KMS-11 (cell line): Measurements from ENCODE around the gene CSPG5.

ENCODE experiments used
- H2AFZ ChIP-seq: fragments of 200-600 bp; sonication (generic); 2 replicates; pipeline ENCODE4 v1.6.1; 2016; ENCODE audit warnings: antibody characterized with exemption, mixed run types, low read depth
- H3K27ac ChIP-seq: fragments of 200-600 bp; sonication (generic); 2 replicates; pipeline ENCODE4 v1.6.1; 2016; ENCODE audit warnings: mild to moderate bottlenecking, mixed run types
- H3K27me3 ChIP-seq: fragments of 200-600 bp; sonication (generic); 2 replicates; pipeline ENCODE4 v1.6.1; 2017; ENCODE audit warnings: mild to moderate bottlenecking, low read depth, mixed run types, moderate library complexity; ENCODE audit not compliant: insufficient read depth
- H3K36me3 ChIP-seq: fragments of 200-600 bp; sonication (generic); 2 replicates; pipeline ENCODE4 v1.6.1; 2017; ENCODE audit warnings: mild to moderate bottlenecking, mixed run types; ENCODE audit not compliant: insufficient read depth
- H3K4me1 ChIP-seq: fragments of 200-600 bp; sonication (generic); 2 replicates; pipeline ENCODE4 v1.6.1; 2016; ENCODE audit warnings: mild to moderate bottlenecking, low read depth, mixed run types; ENCODE audit not compliant: poor library complexity, severe bottlenecking
- H3K4me2 ChIP-seq: fragments of 200-600 bp; sonication (generic); 2 replicates; pipeline ENCODE4 v1.7.0; 2016; ENCODE audit warnings: mild to moderate bottlenecking, mixed run types
- H3K4me3 ChIP-seq: fragments of 200-600 bp; sonication (generic); IDR thresholded peaks from 2 replicates; pipeline ENCODE4 v1.6.1; 2017; ENCODE audit warnings: low read depth, low read length, mixed read lengths; ENCODE audit not compliant: insufficient read depth
- H3K79me2 ChIP-seq: fragments of 200-600 bp; sonication (generic); 2 replicates; pipeline ENCODE4 v1.6.1; 2016; ENCODE audit warnings: low read depth, mixed run types; ENCODE audit not compliant: insufficient read depth
- H3K9ac ChIP-seq: fragments of 200-600 bp; sonication (generic); 2 replicates; pipeline ENCODE4 v1.6.1; 2016; ENCODE audit warnings: mild to moderate bottlenecking, mixed run types
- H4K20me1 ChIP-seq: fragments of 200-600 bp; sonication (generic); 2 replicates; pipeline ENCODE4 v1.6.1; 2016; ENCODE audit warnings: mild to moderate bottlenecking, mixed run types; ENCODE audit not compliant: insufficient read depth
- CTCF ChIP-seq: fragments of 200-600 bp; sonication (generic); conservative IDR thresholded peaks from 2 replicates; pipeline ENCODE4 v1.6.1; 2017; ENCODE audit warnings: low read depth, mild to moderate bottlenecking, antibody characterized with exemption, low read length, moderate library complexity, mixed read lengths

Gene CSPG5

GRCh38 chr3:47565734-47566550, 12.7 kb downstream of the CSPG5 start:
- no peaks in the 10 kb centered on the region for H3K4me1 ChIP-seq
- H4K20me1 ChIP-seq: no peaks in the 10 kb centered on the region
- H3K79me2 ChIP-seq: no peaks in the 10 kb centered on the region
- no peaks in the 10 kb centered on the region for H3K36me3 ChIP-seq
- TF ChIP-seq CTCF: no peak
- no peak overlapping the region for H3K4me2 ChIP-seq
- H2AFZ ChIP-seq: no peak overlapping the region
- H3K4me3 ChIP-seq: no peak overlapping the region
- H3K27ac ChIP-seq: no peak overlapping the region
- no peak overlapping the region for H3K9ac ChIP-seq
- no peaks in the 10 kb centered on the region for H3K27me3 ChIP-seq

GRCh38 chr3:47556351-47556750, 22.3 kb downstream of the CSPG5 start:
- Histone ChIP-seq H3K9ac (no peak overlapping the region), H3K27ac (no peak overlapping the region), H3K4me3 (no peak overlapping the region), H3K79me2 (no peaks in the 10 kb centered on the region), H3K4me2 (no peak overlapping the region), H3K4me1 (no peaks in the 10 kb centered on the region), H4K20me1 (no peaks in the 10 kb centered on the region), H3K27me3 (no peaks in the 10 kb centered on the region), H3K36me3 (no peaks in the 10 kb centered on the region), H2AFZ (no peak overlapping the region)
- TF ChIP-seq CTCF: no peak

GRCh38 chr3:47554335-47554734, 24.3 kb downstream of the CSPG5 start:
- no peak overlapping the region for H2AFZ ChIP-seq

GRCh38 chr3:47553407-47553806, 25.3 kb downstream of the CSPG5 start:
- no peaks in the 10 kb centered on the region for H3K4me1 ChIP-seq
- no peak overlapping the region for H3K4me3 ChIP-seq
- no peaks in the 10 kb centered on the region for H3K79me2 ChIP-seq
- H3K27me3 ChIP-seq: no peaks in the 10 kb centered on the region
- no peaks in the 10 kb centered on the region for H3K36me3 ChIP-seq
- no peak overlapping the region for H3K9ac ChIP-seq
- H3K4me2 ChIP-seq: no peak overlapping the region
- TF ChIP-seq CTCF: no peak
- H4K20me1 ChIP-seq: no peaks in the 10 kb centered on the region
- no peak overlapping the region for H3K27ac ChIP-seq
- no peak overlapping the region for H2AFZ ChIP-seq

More at GRCh38 chr3:47554335-47554734, 24.3 kb downstream of the CSPG5 start:
- no peak overlapping the region for H3K27ac ChIP-seq
- no peaks in the 10 kb centered on the region for H4K20me1 ChIP-seq
- no peak for TF ChIP-seq CTCF
- no peak overlapping the region for H3K9ac ChIP-seq
- H3K4me3 ChIP-seq: no peak overlapping the region
- H3K27me3 ChIP-seq: no peaks in the 10 kb centered on the region
- H3K79me2 ChIP-seq: no peaks in the 10 kb centered on the region
- no peaks in the 10 kb centered on the region for H3K4me1 ChIP-seq
- no peaks in the 10 kb centered on the region for H3K36me3 ChIP-seq
- no peak overlapping the region for H3K4me2 ChIP-seq
